IMR-90 (cell line): ENCODE measurements around the gene TSPEAR. TPM values are rescaled to one million over a fixed set of nuclear protein-coding genes. Genes with fewer than 3 reads are reported as not detected.

Experiments used
- ATAC-seq: fragments of 200-7000 bp; cut with Tn5 transposase; 2 replicates; pipeline ENCODE4 v1.9.1; 2020; ENCODE audit warnings: low read depth, mild to moderate bottlenecking, moderate library complexity
- BruUV-seq: library from RNA; stranded (reverse); fragments of 400-500 nt; replicated peaks from 2 replicates; lab custom pipeline; 2021; lab: Mats Ljungman, UMichigan
- CTCF ChIA-PET: fragments of 300-600 bp; formaldehyde crosslinking; extraction: SDS; loops from one replicate; lab custom pipeline; 2021; ENCODE audit warnings: antibody characterized with exemption; lab: Yijun Ruan, JAX
- POLR2A ChIA-PET: fragments of 300-600 bp; sonication (Branson Sonifier 250); formaldehyde crosslinking; loops from one replicate; lab custom pipeline; 2022; ENCODE audit warnings: antibody characterized with exemption; ENCODE audit not compliant: unreplicated experiment; lab: Charles Lee
- DNase-seq: peaks from one replicate; pipeline ENCODE4 v3.0.0; 2013
- H2AFZ ChIP-seq: replicated peaks from 2 replicates; pipeline ENCODE3; 2013; ENCODE audit warnings: low read length, mild to moderate bottlenecking; ENCODE audit not compliant: poor library complexity
- H2AK5ac ChIP-seq: 2 replicates; pipeline ENCODE4 v1.6.1; 2013; ENCODE audit warnings: low read depth, low read length, inconsistent platforms
- H2AK9ac ChIP-seq: replicated peaks from 2 replicates; pipeline ENCODE3; 2013; ENCODE audit warnings: mild to moderate bottlenecking, low read depth, low read length, moderate library complexity; ENCODE audit not compliant: poor library complexity
- H2BK120ac ChIP-seq: 2 replicates; pipeline ENCODE4 v1.6.1; 2013; ENCODE audit warnings: low read depth, low read length, inconsistent platforms
- H2BK15ac ChIP-seq: 3 replicates; pipeline ENCODE4 v1.6.1; 2013; ENCODE audit warnings: low read depth, low read length, inconsistent platforms
- H2BK20ac ChIP-seq: 2 replicates; pipeline ENCODE4 v1.6.1; 2013; ENCODE audit warnings: low read depth, mild to moderate bottlenecking, inconsistent platforms, low read length, moderate library complexity
- H2BK5ac ChIP-seq: 2 replicates; pipeline ENCODE4 v1.6.1; 2013; ENCODE audit warnings: mild to moderate bottlenecking, low read depth, low read length, inconsistent platforms; ENCODE audit not compliant: poor library complexity, severe bottlenecking
- H3K14ac ChIP-seq: replicated peaks from 2 replicates; pipeline ENCODE4 v1.6.1; 2013; ENCODE audit warnings: low read depth, low read length, inconsistent platforms
- H3K18ac ChIP-seq: 2 replicates; pipeline ENCODE4 v1.6.1; 2013; ENCODE audit warnings: low read depth, low read length, control low read depth
- H3K23ac ChIP-seq: 2 replicates; pipeline ENCODE4 v1.6.1; 2013; ENCODE audit warnings: low read depth, low read length, inconsistent platforms
- H3K27ac ChIP-seq: 2 replicates; pipeline ENCODE4 v1.5.1; 2013; ENCODE audit warnings: mild to moderate bottlenecking, control low read depth, low read length; ENCODE audit not compliant: insufficient read depth
- H3K27me3 ChIP-seq: 2 replicates; pipeline ENCODE4 v1.6.1; 2013; ENCODE audit warnings: low read length; ENCODE audit not compliant: control insufficient read depth, insufficient read depth
- H3K36me3 ChIP-seq: 2 replicates; pipeline ENCODE4 v1.6.1; 2013; ENCODE audit warnings: low read length, mixed read lengths; ENCODE audit not compliant: control insufficient read depth, insufficient read depth
- H3K4ac ChIP-seq: 2 replicates; pipeline ENCODE4 v1.6.1; 2013; ENCODE audit warnings: low read depth, low read length, inconsistent platforms
- H3K4me1 ChIP-seq: 2 replicates; pipeline ENCODE4 v1.6.1; 2013; ENCODE audit warnings: low read length, mixed read lengths; ENCODE audit not compliant: control insufficient read depth, insufficient read depth
- H3K4me2 ChIP-seq: 2 replicates; pipeline ENCODE4 v1.6.1; 2013; ENCODE audit warnings: low read depth, mild to moderate bottlenecking, control low read depth, low read length, moderate library complexity
- H3K4me3 ChIP-seq: 2 replicates; pipeline ENCODE4 v1.5.1; 2013; ENCODE audit warnings: low read depth, mild to moderate bottlenecking, control low read depth, low read length, moderate library complexity; ENCODE audit not compliant: insufficient read depth
- H3K56ac ChIP-seq: 2 replicates; pipeline ENCODE4 v1.6.1; 2013; ENCODE audit warnings: low read length, inconsistent platforms; ENCODE audit not compliant: insufficient read depth; ENCODE audit errors: extremely low read depth
- H3K79me1 ChIP-seq, 2 experiments: 2 replicates each; pipeline ENCODE4 v1.6.1; 2013; ENCODE audit warnings: low read length in 2 of 2, inconsistent platforms in 1 of 2, low read depth in 1 of 2
- H3K9ac ChIP-seq: 2 replicates; pipeline ENCODE4 v1.6.1; 2013; ENCODE audit warnings: low read depth, low read length, control low read depth
- H3K9me1 ChIP-seq: 2 replicates; pipeline ENCODE4 v1.6.1; 2013; ENCODE audit warnings: low read length, inconsistent platforms; ENCODE audit not compliant: insufficient read depth
- H3K9me3 ChIP-seq: 2 replicates; pipeline ENCODE4 v1.6.1; 2013; ENCODE audit warnings: low read length; ENCODE audit not compliant: control insufficient read depth, insufficient read depth
- H4K20me1 ChIP-seq: 2 replicates; pipeline ENCODE4 v1.6.1; 2013; ENCODE audit warnings: low read length, inconsistent platforms; ENCODE audit not compliant: insufficient read depth
- H4K5ac ChIP-seq: 2 replicates; pipeline ENCODE4 v1.6.1; 2013; ENCODE audit warnings: mild to moderate bottlenecking, low read depth, low read length, control low read depth
- H4K8ac ChIP-seq, 2 experiments: 2 replicates each; pipeline ENCODE4 v1.6.1; 2013; ENCODE audit warnings: low read depth in 2 of 2, low read length in 2 of 2, control low read depth in 1 of 2, inconsistent platforms in 1 of 2
- H4K91ac ChIP-seq: 2 replicates; pipeline ENCODE4 v1.6.1; 2013; ENCODE audit warnings: low read depth, low read length, inconsistent platforms; ENCODE audit not compliant: insufficient read depth
- MAFK ChIP-seq: IDR thresholded peaks from 2 replicates; pipeline ENCODE4 v1.6.1; 2012; ENCODE audit warnings: low read depth, low read length, improper control_type of control experiment
- SMC3 ChIP-seq: fragments of 150-350 bp; IDR thresholded peaks from 2 replicates; pipeline ENCODE4 v1.6.1; 2016; ENCODE audit warnings: low read depth, mild to moderate bottlenecking, antibody characterized with exemption, low read length, moderate library complexity
- WGBS, 2 experiments: methylation state at CpG; one replicate each; pipeline versions ENCODE4 v1.1.5 to v1.1.7; 2013; ENCODE audit warnings: missing lambda C conversion rate in 2 of 2; ENCODE audit not compliant: insufficient read length in 1 of 2; ENCODE audit errors: extremely low coverage in 2 of 2; 5-methylcytosine and 5-hydroxymethylcytosine counted together
- dilution Hi-C: fragments of 300-500 bp; cut with HindIII; formaldehyde crosslinking; loops from one replicate; pipeline ENCODE4 v1.14.3; 2018; ENCODE audit warnings: low sequenced_read_pairs; ENCODE audit not compliant: unreplicated experiment
- in situ Hi-C: fragments of 300-500 bp; cut with MboI; formaldehyde crosslinking; loops from 3 replicates; pipeline ENCODE4 v1.14.3; 2019; ENCODE audit warnings: low sequenced_read_pairs, inconsistent platforms, mixed read lengths
- intact Hi-C: fragments of 100-400 bp; cut with micrococcal nuclease; formaldehyde crosslinking; loops from 2 replicates; pipeline ENCODE4 v1.10.0; 2022
- polyA plus RNA-seq, 3 experiments: library from polyadenylated mRNA; depleted of rRNA; stranded (reverse); fragments of >200 nt; gene quantifications; 2 replicates each; pipeline ENCODE4 v1.2.3, GENCODE V29; 2012; ENCODE audit warnings: low replicate concordance in 1 of 3
- total RNA-seq: library from RNA; depleted of rRNA; stranded (reverse); fragments of >200 nt; gene quantifications from 2 replicates; pipeline ENCODE4 v1.2.3, GENCODE V29; 2012

TSPEAR gene
- total and polyA plus RNA-seq, 2 of the 4 experiments (the other 2 are of a cell fraction), result not detected

DNA sequence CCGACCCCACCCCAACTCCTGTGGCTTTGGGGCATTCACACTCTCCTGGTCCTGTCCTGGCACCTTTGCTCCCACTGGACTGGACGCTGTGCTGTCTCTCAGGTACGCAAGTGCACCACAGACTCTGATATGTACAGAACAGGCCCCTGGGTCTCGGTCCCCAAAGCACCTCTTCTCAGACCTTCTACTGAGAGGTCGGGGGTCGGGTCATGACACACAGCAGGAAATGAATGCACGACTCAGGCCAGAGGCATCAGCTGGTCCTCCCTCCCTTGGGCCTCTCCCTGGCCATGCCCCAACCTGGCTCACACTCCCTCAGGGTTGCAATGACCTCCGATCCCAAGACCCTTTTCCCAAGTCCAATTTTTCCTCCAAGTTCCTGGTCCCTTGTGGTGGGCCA is 16.2 kb downstream of the TSPEAR start:
- no peak overlapping the region for H3K27ac ChIP-seq
- no peak for ATAC-seq
- H2BK15ac ChIP-seq, result no peak overlapping the region
- dilution Hi-C loops, result no loop called here
- H2BK120ac ChIP-seq, result no peak overlapping the region
- no peak overlapping the region for H3K4ac ChIP-seq
- no peaks in the 10 kb centered on the region for H3K9me1 ChIP-seq
- no peak for DNase-seq
- H3K14ac ChIP-seq, result no peak overlapping the region
- H3K27me3 ChIP-seq, result peaks cover 36% of the 10 kb centered on the region
- in situ Hi-C loops, result no loop called here
- no peak overlapping the region for H4K8ac ChIP-seq
- no peak overlapping the region for H3K18ac ChIP-seq
- H3K56ac ChIP-seq, result no peak overlapping the region
- no peak overlapping the region for H3K4me3 ChIP-seq
- H3K4me2 ChIP-seq, result no peak overlapping the region
- no peaks in the 10 kb centered on the region; the same call in 1 of the 2 replicates for H3K9me3 ChIP-seq
- H4K20me1 ChIP-seq, result no peaks in the 10 kb centered on the region
- H2AK9ac ChIP-seq, result no peak overlapping the region
- intact Hi-C loops, result no loop called here
- no peaks in the 10 kb centered on the region for H3K4me1 ChIP-seq
- no peaks in the 10 kb centered on the region for H3K79me1 ChIP-seq
- no peak overlapping the region for H2AFZ ChIP-seq
- no peak overlapping the region for H2BK5ac ChIP-seq
- H2BK20ac ChIP-seq, result no peak overlapping the region
- H3K36me3 ChIP-seq, result no peaks in the 10 kb centered on the region
- no peak overlapping the region for H3K23ac ChIP-seq
- ChIA-PET POLR2A (no interaction called here), CTCF (no interaction called here)
- WGBS, 2 experiments, result no CpG with 5 or more reads among the region's 8 CpGs
- TF ChIP-seq SMC3 (no peak), MAFK (no peak)
- H4K5ac ChIP-seq, result no peak overlapping the region
- no peak overlapping the region for H4K91ac ChIP-seq
- BruUV-seq, result no TSS peak
- H3K9ac ChIP-seq, result no peak overlapping the region
- H2AK5ac ChIP-seq, result no peak overlapping the region
